IMR-90 (cell line): ENCODE results near the gene DNAJC7. TPM values are rescaled to one million over a fixed set of nuclear protein-coding genes. Genes with fewer than 3 reads are reported as not detected.

ENCODE experiments used
- ATAC-seq: fragments of 200-7000 bp; cut with Tn5 transposase; 2 replicates; pipeline ENCODE4 v1.9.1; 2020; ENCODE audit warnings: low read depth, mild to moderate bottlenecking, moderate library complexity
- BruUV-seq: library from RNA; stranded (reverse); fragments of 400-500 nt; replicated peaks from 2 replicates; lab custom pipeline; 2021; lab: Mats Ljungman, UMichigan
- CTCF ChIA-PET: fragments of 300-600 bp; formaldehyde crosslinking; extraction: SDS; loops from one replicate; lab custom pipeline; 2021; ENCODE audit warnings: antibody characterized with exemption; lab: Yijun Ruan, JAX
- POLR2A ChIA-PET: fragments of 300-600 bp; sonication (Branson Sonifier 250); formaldehyde crosslinking; loops from one replicate; lab custom pipeline; 2022; ENCODE audit warnings: antibody characterized with exemption; ENCODE audit not compliant: unreplicated experiment; lab: Charles Lee
- DNase-seq: peaks from one replicate; pipeline ENCODE4 v3.0.0; 2013
- H2AFZ ChIP-seq: replicated peaks from 2 replicates; pipeline ENCODE3; 2013; ENCODE audit warnings: low read length, mild to moderate bottlenecking; ENCODE audit not compliant: poor library complexity
- H2AK5ac ChIP-seq: 2 replicates; pipeline ENCODE4 v1.6.1; 2013; ENCODE audit warnings: low read depth, low read length, inconsistent platforms
- H2AK9ac ChIP-seq: replicated peaks from 2 replicates; pipeline ENCODE3; 2013; ENCODE audit warnings: mild to moderate bottlenecking, low read depth, low read length, moderate library complexity; ENCODE audit not compliant: poor library complexity
- H2BK120ac ChIP-seq: 2 replicates; pipeline ENCODE4 v1.6.1; 2013; ENCODE audit warnings: low read depth, low read length, inconsistent platforms
- H2BK15ac ChIP-seq: 3 replicates; pipeline ENCODE4 v1.6.1; 2013; ENCODE audit warnings: low read depth, low read length, inconsistent platforms
- H2BK20ac ChIP-seq: 2 replicates; pipeline ENCODE4 v1.6.1; 2013; ENCODE audit warnings: low read depth, mild to moderate bottlenecking, inconsistent platforms, low read length, moderate library complexity
- H2BK5ac ChIP-seq: 2 replicates; pipeline ENCODE4 v1.6.1; 2013; ENCODE audit warnings: mild to moderate bottlenecking, low read depth, low read length, inconsistent platforms; ENCODE audit not compliant: poor library complexity, severe bottlenecking
- H3K14ac ChIP-seq: replicated peaks from 2 replicates; pipeline ENCODE4 v1.6.1; 2013; ENCODE audit warnings: low read depth, low read length, inconsistent platforms
- H3K18ac ChIP-seq: 2 replicates; pipeline ENCODE4 v1.6.1; 2013; ENCODE audit warnings: low read depth, low read length, control low read depth
- H3K23ac ChIP-seq: 2 replicates; pipeline ENCODE4 v1.6.1; 2013; ENCODE audit warnings: low read depth, low read length, inconsistent platforms
- H3K27ac ChIP-seq: 2 replicates; pipeline ENCODE4 v1.5.1; 2013; ENCODE audit warnings: mild to moderate bottlenecking, control low read depth, low read length; ENCODE audit not compliant: insufficient read depth
- H3K27me3 ChIP-seq: 2 replicates; pipeline ENCODE4 v1.6.1; 2013; ENCODE audit warnings: low read length; ENCODE audit not compliant: control insufficient read depth, insufficient read depth
- H3K36me3 ChIP-seq: 2 replicates; pipeline ENCODE4 v1.6.1; 2013; ENCODE audit warnings: low read length, mixed read lengths; ENCODE audit not compliant: control insufficient read depth, insufficient read depth
- H3K4ac ChIP-seq: 2 replicates; pipeline ENCODE4 v1.6.1; 2013; ENCODE audit warnings: low read depth, low read length, inconsistent platforms
- H3K4me1 ChIP-seq: 2 replicates; pipeline ENCODE4 v1.6.1; 2013; ENCODE audit warnings: low read length, mixed read lengths; ENCODE audit not compliant: control insufficient read depth, insufficient read depth
- H3K4me2 ChIP-seq: 2 replicates; pipeline ENCODE4 v1.6.1; 2013; ENCODE audit warnings: low read depth, mild to moderate bottlenecking, control low read depth, low read length, moderate library complexity
- H3K4me3 ChIP-seq: 2 replicates; pipeline ENCODE4 v1.5.1; 2013; ENCODE audit warnings: low read depth, mild to moderate bottlenecking, control low read depth, low read length, moderate library complexity; ENCODE audit not compliant: insufficient read depth
- H3K56ac ChIP-seq: 2 replicates; pipeline ENCODE4 v1.6.1; 2013; ENCODE audit warnings: low read length, inconsistent platforms; ENCODE audit not compliant: insufficient read depth; ENCODE audit errors: extremely low read depth
- H3K79me1 ChIP-seq, 2 experiments: 2 replicates each; pipeline ENCODE4 v1.6.1; 2013; ENCODE audit warnings: low read length in 2 of 2, inconsistent platforms in 1 of 2, low read depth in 1 of 2
- H3K9ac ChIP-seq: 2 replicates; pipeline ENCODE4 v1.6.1; 2013; ENCODE audit warnings: low read depth, low read length, control low read depth
- H3K9me1 ChIP-seq: 2 replicates; pipeline ENCODE4 v1.6.1; 2013; ENCODE audit warnings: low read length, inconsistent platforms; ENCODE audit not compliant: insufficient read depth
- H3K9me3 ChIP-seq: 2 replicates; pipeline ENCODE4 v1.6.1; 2013; ENCODE audit warnings: low read length; ENCODE audit not compliant: control insufficient read depth, insufficient read depth
- H4K20me1 ChIP-seq: 2 replicates; pipeline ENCODE4 v1.6.1; 2013; ENCODE audit warnings: low read length, inconsistent platforms; ENCODE audit not compliant: insufficient read depth
- H4K5ac ChIP-seq: 2 replicates; pipeline ENCODE4 v1.6.1; 2013; ENCODE audit warnings: mild to moderate bottlenecking, low read depth, low read length, control low read depth
- H4K8ac ChIP-seq, 2 experiments: 2 replicates each; pipeline ENCODE4 v1.6.1; 2013; ENCODE audit warnings: low read depth in 2 of 2, low read length in 2 of 2, control low read depth in 1 of 2, inconsistent platforms in 1 of 2
- H4K91ac ChIP-seq: 2 replicates; pipeline ENCODE4 v1.6.1; 2013; ENCODE audit warnings: low read depth, low read length, inconsistent platforms; ENCODE audit not compliant: insufficient read depth
- BHLHE40 ChIP-seq: fragments of 150-350 bp; IDR thresholded peaks from 2 replicates; pipeline ENCODE4 v1.6.1; 2016; ENCODE audit warnings: mild to moderate bottlenecking, low read depth, low read length
- CEBPB ChIP-seq: IDR thresholded peaks from 2 replicates; pipeline ENCODE4 v1.6.1; 2012; ENCODE audit warnings: low read depth, low read length, improper control_type of control experiment
- CHD1 ChIP-seq: IDR thresholded peaks from 2 replicates; pipeline ENCODE4 v1.6.1; 2012; ENCODE audit warnings: low read depth, low read length, improper control_type of control experiment
- FOS ChIP-seq: fragments of 150-350 bp; IDR thresholded peaks from 2 replicates; pipeline ENCODE4 v1.6.1; 2016; ENCODE audit warnings: low read depth, low read length
- MAFK ChIP-seq: IDR thresholded peaks from 2 replicates; pipeline ENCODE4 v1.6.1; 2012; ENCODE audit warnings: low read depth, low read length, improper control_type of control experiment
- MAZ ChIP-seq: IDR thresholded peaks from 2 replicates; pipeline ENCODE4 v1.6.1; 2012; ENCODE audit warnings: low read depth, mild to moderate bottlenecking, low read length, improper control_type of control experiment, moderate library complexity, borderline replicate concordance
- MXI1 ChIP-seq: IDR thresholded peaks from 2 replicates; pipeline ENCODE4 v1.6.1; 2012; ENCODE audit warnings: low read depth, mild to moderate bottlenecking, low read length, moderate library complexity, borderline replicate concordance
- NFE2L2 ChIP-seq: fragments of 150-350 bp; IDR thresholded peaks from 2 replicates; pipeline ENCODE4 v1.6.1; 2016; ENCODE audit warnings: low read depth, mild to moderate bottlenecking, low read length
- POLR2A ChIP-seq: IDR thresholded peaks from 2 replicates; pipeline ENCODE4 v1.6.1; 2012; ENCODE audit warnings: mild to moderate bottlenecking, low read depth, low read length
- RAD21 ChIP-seq: IDR thresholded peaks from 2 replicates; pipeline ENCODE4 v1.6.1; 2012; ENCODE audit warnings: low read length, improper control_type of control experiment
- RCOR1 ChIP-seq: IDR thresholded peaks from 2 replicates; pipeline ENCODE4 v1.6.1; 2012; ENCODE audit warnings: mild to moderate bottlenecking, low read length, improper control_type of control experiment; ENCODE audit not compliant: insufficient replicate concordance
- RFX5 ChIP-seq: IDR thresholded peaks from 2 replicates; pipeline ENCODE4 v1.8.0; 2012; ENCODE audit warnings: low read depth, mild to moderate bottlenecking, low read length, moderate library complexity
- SMC3 ChIP-seq: fragments of 150-350 bp; IDR thresholded peaks from 2 replicates; pipeline ENCODE4 v1.6.1; 2016; ENCODE audit warnings: low read depth, mild to moderate bottlenecking, antibody characterized with exemption, low read length, moderate library complexity
- WGBS, 2 experiments: methylation state at CpG; one replicate each; pipeline versions ENCODE4 v1.1.5 to v1.1.7; 2013; ENCODE audit warnings: missing lambda C conversion rate in 2 of 2; ENCODE audit not compliant: insufficient read length in 1 of 2; ENCODE audit errors: extremely low coverage in 2 of 2; 5-methylcytosine and 5-hydroxymethylcytosine counted together
- dilution Hi-C: fragments of 300-500 bp; cut with HindIII; formaldehyde crosslinking; loops from one replicate; pipeline ENCODE4 v1.14.3; 2018; ENCODE audit warnings: low sequenced_read_pairs; ENCODE audit not compliant: unreplicated experiment
- in situ Hi-C: fragments of 300-500 bp; cut with MboI; formaldehyde crosslinking; loops from 3 replicates; pipeline ENCODE4 v1.14.3; 2019; ENCODE audit warnings: low sequenced_read_pairs, inconsistent platforms, mixed read lengths
- intact Hi-C: fragments of 100-400 bp; cut with micrococcal nuclease; formaldehyde crosslinking; loops from 2 replicates; pipeline ENCODE4 v1.10.0; 2022
- polyA plus RNA-seq, 3 experiments: library from polyadenylated mRNA; depleted of rRNA; stranded (reverse); fragments of >200 nt; gene quantifications; 2 replicates each; pipeline ENCODE4 v1.2.3, GENCODE V29; 2012; ENCODE audit warnings: low replicate concordance in 1 of 3
- total RNA-seq: library from RNA; depleted of rRNA; stranded (reverse); fragments of >200 nt; gene quantifications from 2 replicates; pipeline ENCODE4 v1.2.3, GENCODE V29; 2012
- TF ChIP-seq, protein P1 (sequence below): fragments of 150-350 bp; IDR thresholded peaks from 2 replicates; pipeline ENCODE4 v1.6.1; 2016; ENCODE audit warnings: low read depth, mild to moderate bottlenecking, low read length, moderate library complexity, borderline replicate concordance
- TF ChIP-seq, protein P2 (sequence below): fragments of 150-350 bp; IDR thresholded peaks from 2 replicates; pipeline ENCODE4 v1.6.1; 2017; ENCODE audit warnings: mild to moderate bottlenecking, antibody characterized with exemption, low read length, low read depth
- TF ChIP-seq, protein P3 (sequence below): conservative IDR thresholded peaks from 2 replicates; pipeline ENCODE4 v1.5.1; 2012; ENCODE audit warnings: mild to moderate bottlenecking, low read depth, low read length, improper control_type of control experiment

The DNAJC7 gene
- total and polyA plus RNA-seq, 2 of the 4 experiments (the other 2 are of a cell fraction) = 49.3 to 71.7 TPM

DNA sequence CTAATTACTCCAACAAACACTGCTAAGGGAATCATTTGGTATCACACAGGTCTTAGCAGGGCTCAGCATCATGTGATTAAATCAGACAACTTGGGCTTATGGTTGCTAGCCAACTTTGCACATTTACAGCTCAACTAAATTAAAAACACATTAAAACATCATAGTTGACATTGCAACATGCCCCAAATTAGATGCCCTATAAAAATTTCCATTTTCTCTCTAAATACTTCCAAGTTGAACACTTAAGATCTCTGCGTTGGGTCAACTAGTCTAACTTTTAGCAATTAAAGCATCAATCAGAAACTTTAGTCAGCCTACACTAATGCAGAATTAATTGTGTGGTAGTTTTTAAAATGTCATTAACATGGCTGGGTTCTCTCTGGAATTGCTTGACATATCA is 12.1 kb downstream of the DNAJC7 start:
- Histone ChIP-seq H3K56ac (no peak overlapping the region), H3K4ac (no peak overlapping the region), H3K4me3 (no peak overlapping the region), H3K4me2 (no peak overlapping the region), H2BK20ac (no peak overlapping the region), H2BK120ac (no peak overlapping the region), H3K9ac (no peak overlapping the region), H3K23ac (no peak overlapping the region), H3K9me3 (no peaks in the 10 kb centered on the region), H3K79me1 (peaks cover 34 to 75% of the 10 kb centered on the region in 2 experiments), H4K91ac (no peak overlapping the region), H4K5ac (no peak overlapping the region), H3K36me3 (peaks cover 7% of the 10 kb centered on the region), H4K20me1 (peaks cover 81% of the 10 kb centered on the region), H3K4me1 (peaks cover 14% of the 10 kb centered on the region), H2AK5ac (no peak overlapping the region), H3K27ac (no peak overlapping the region), H3K18ac (no peak overlapping the region), H2AFZ (no peak overlapping the region), H2BK15ac (no peak overlapping the region), H2BK5ac (no peak overlapping the region), H3K14ac (no peak overlapping the region), H4K8ac (no peak overlapping the region), H2AK9ac (no peak overlapping the region), H3K27me3 (no peaks in the 10 kb centered on the region), H3K9me1 (peaks cover 14% of the 10 kb centered on the region)
- ATAC-seq (no peak), DNase-seq (no peak)
- no TSS peak for BruUV-seq
- no CpG with 5 or more reads among the region's 1 CpG for WGBS, 2 experiments
- dilution Hi-C loops (no loop called here), intact Hi-C loops (no loop called here), in situ Hi-C loops (no loop called here)
- TF ChIP-seq MAFK = no peak
- no peak for TF ChIP-seq POLR2A
- TF ChIP-seq MXI1 = no peak
- no peak for TF ChIP-seq RCOR1
- no peak for TF ChIP-seq RFX5
- TF ChIP-seq, protein P1, sequence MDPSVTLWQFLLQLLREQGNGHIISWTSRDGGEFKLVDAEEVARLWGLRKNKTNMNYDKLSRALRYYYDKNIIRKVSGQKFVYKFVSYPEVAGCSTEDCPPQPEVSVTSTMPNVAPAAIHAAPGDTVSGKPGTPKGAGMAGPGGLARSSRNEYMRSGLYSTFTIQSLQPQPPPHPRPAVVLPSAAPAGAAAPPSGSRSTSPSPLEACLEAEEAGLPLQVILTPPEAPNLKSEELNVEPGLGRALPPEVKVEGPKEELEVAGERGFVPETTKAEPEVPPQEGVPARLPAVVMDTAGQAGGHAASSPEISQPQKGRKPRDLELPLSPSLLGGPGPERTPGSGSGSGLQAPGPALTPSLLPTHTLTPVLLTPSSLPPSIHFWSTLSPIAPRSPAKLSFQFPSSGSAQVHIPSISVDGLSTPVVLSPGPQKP = no peak
- no peak for TF ChIP-seq MAZ
- no peak for TF ChIP-seq CHD1
- TF ChIP-seq, protein P2, sequence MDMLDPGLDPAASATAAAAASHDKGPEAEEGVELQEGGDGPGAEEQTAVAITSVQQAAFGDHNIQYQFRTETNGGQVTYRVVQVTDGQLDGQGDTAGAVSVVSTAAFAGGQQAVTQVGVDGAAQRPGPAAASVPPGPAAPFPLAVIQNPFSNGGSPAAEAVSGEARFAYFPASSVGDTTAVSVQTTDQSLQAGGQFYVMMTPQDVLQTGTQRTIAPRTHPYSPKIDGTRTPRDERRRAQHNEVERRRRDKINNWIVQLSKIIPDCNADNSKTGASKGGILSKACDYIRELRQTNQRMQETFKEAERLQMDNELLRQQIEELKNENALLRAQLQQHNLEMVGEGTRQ = no peak
- TF ChIP-seq CEBPB = no peak
- TF ChIP-seq FOS = no peak
- TF ChIP-seq BHLHE40 = no peak
- TF ChIP-seq RAD21 = no peak
- TF ChIP-seq, protein P3, sequence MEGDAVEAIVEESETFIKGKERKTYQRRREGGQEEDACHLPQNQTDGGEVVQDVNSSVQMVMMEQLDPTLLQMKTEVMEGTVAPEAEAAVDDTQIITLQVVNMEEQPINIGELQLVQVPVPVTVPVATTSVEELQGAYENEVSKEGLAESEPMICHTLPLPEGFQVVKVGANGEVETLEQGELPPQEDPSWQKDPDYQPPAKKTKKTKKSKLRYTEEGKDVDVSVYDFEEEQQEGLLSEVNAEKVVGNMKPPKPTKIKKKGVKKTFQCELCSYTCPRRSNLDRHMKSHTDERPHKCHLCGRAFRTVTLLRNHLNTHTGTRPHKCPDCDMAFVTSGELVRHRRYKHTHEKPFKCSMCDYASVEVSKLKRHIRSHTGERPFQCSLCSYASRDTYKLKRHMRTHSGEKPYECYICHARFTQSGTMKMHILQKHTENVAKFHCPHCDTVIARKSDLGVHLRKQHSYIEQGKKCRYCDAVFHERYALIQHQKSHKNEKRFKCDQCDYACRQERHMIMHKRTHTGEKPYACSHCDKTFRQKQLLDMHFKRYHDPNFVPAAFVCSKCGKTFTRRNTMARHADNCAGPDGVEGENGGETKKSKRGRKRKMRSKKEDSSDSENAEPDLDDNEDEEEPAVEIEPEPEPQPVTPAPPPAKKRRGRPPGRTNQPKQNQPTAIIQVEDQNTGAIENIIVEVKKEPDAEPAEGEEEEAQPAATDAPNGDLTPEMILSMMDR = no peak
- no peak for TF ChIP-seq NFE2L2
- no peak for TF ChIP-seq SMC3
- ChIA-PET POLR2A (no interaction called here), CTCF (interaction anchor here (0.6 kb wide), 1 partner anchor 27 kb away, joined by 4 read pairs; no protein-coding TSS in a partner anchor)
